ENCODE data around the gene ARHGAP31. TPM values are rescaled to one million over a fixed set of nuclear protein-coding genes. Genes with fewer than 3 reads are reported as not detected.

The ARHGAP31 gene
- total and polyA plus RNA-seq, 2 experiments from 2014 or later: 1.2 to 4.3 TPM

GRCh38 chr3:119302697-119303551 is 8.7 kb downstream of the ARHGAP31 start:
- H3K27me3 Mint-ChIP-seq (ENCODE audit: insufficient read depth, low read depth, poor library complexity): peaks cover 15% of the 10 kb centered on the region
- H3K36me3 ChIP-seq (ENCODE audit: insufficient read depth): no peaks in the 10 kb centered on the region
- no peaks in the 10 kb centered on the region for H3K27me3 ChIP-seq (ENCODE audit: insufficient read depth)
- H3K79me2 ChIP-seq (replicated peaks; ENCODE audit: insufficient read depth): no peaks in the 10 kb centered on the region
- DNase-seq (ENCODE audit: low spot score): no peak
- H3K36me3 Mint-ChIP-seq (ENCODE audit: low read depth): no peaks in the 10 kb centered on the region
- no peaks in the 10 kb centered on the region for H3F3A ChIP-seq (replicated peaks; ENCODE audit: low read depth)
- no peak overlapping the region for H3K4me3 Mint-ChIP-seq
- peaks cover 38% of the 10 kb centered on the region for H3K4me1 Mint-ChIP-seq
- peak overlapping the region; percentile 2 for H3K4me2 ChIP-seq
- TF ChIP-seq POLR2AphosphoS5 (IDR thresholded peaks at IDR 0.05; ENCODE audit: low read depth): no peak
- TF ChIP-seq ZNF462 (CRISPR knock-in tag; IDR thresholded peaks at IDR 0.05): 0 out of 2 replicates have a peak, but pooled peaks have one; percentile 29
- ATAC-seq: peak; percentile 82
- H3K4me1 ChIP-seq (ENCODE audit: insufficient read depth): peaks cover 36% of the 10 kb centered on the region
- no peaks in the 10 kb centered on the region for H3K9me3 Mint-ChIP-seq
- no peak overlapping the region for H3K27ac Mint-ChIP-seq
- no peaks in the 10 kb centered on the region for H4K20me1 ChIP-seq (replicated peaks; ENCODE audit: insufficient read depth)
- no peaks in the 10 kb centered on the region for H3K9me2 ChIP-seq (ENCODE audit: insufficient read depth)
- no peak overlapping the region for H3K4me3 ChIP-seq
- no peak overlapping the region for H3K27ac ChIP-seq (ENCODE audit: low read depth)
- no peak overlapping the region for H2AFZ ChIP-seq

- no peaks in the 10 kb centered on the region for H3F3A ChIP-seq (replicated peaks; ENCODE audit: low read depth)
- H2AFZ ChIP-seq: no peak overlapping the region
- Mint-ChIP-seq H3K36me3 (ENCODE audit: low read depth) (no peaks in the 10 kb centered on the region), H3K4me1 (peaks cover 30% of the 10 kb centered on the region), H3K27ac (no peak overlapping the region), H3K27me3 (ENCODE audit: insufficient read depth, low read depth, poor library complexity) (peaks cover 15% of the 10 kb centered on the region), H3K4me3 (no peak overlapping the region; the same call in 2 of the 3 replicates), H3K9me3 (no peaks in the 10 kb centered on the region)
- DNase-seq (ENCODE audit: low spot score): no peak
- H3K79me2 ChIP-seq (replicated peaks; ENCODE audit: insufficient read depth): no peaks in the 10 kb centered on the region
- no peak overlapping the region for H3K4me3 ChIP-seq
- no peaks in the 10 kb centered on the region for H4K20me1 ChIP-seq (replicated peaks; ENCODE audit: insufficient read depth)
- H3K4me1 ChIP-seq (ENCODE audit: insufficient read depth): peaks cover 23% of the 10 kb centered on the region
- ATAC-seq: no peak
- H3K27ac ChIP-seq (ENCODE audit: low read depth): no peak overlapping the region
- no peaks in the 10 kb centered on the region for H3K27me3 ChIP-seq (ENCODE audit: insufficient read depth)
- H3K9me2 ChIP-seq (ENCODE audit: insufficient read depth): no peaks in the 10 kb centered on the region
- no peak overlapping the region for H3K4me2 ChIP-seq
- no peaks in the 10 kb centered on the region for H3K36me3 ChIP-seq (ENCODE audit: insufficient read depth)
- no peak for TF ChIP-seq ZNF331 (CRISPR knock-in tag; IDR thresholded peaks at IDR 0.05; ENCODE audit: low read depth)
- no peak for TF ChIP-seq CREB1 (CRISPR knock-in tag; IDR thresholded peaks at IDR 0.05; ENCODE audit: low read depth)
- TF ChIP-seq NANOG (IDR thresholded peaks at IDR 0.05; ENCODE audit: borderline replicate concordance): no peak
- TF ChIP-seq JUNB (IDR thresholded peaks at IDR 0.05; ENCODE audit: unreplicated experiment): no peak
- no peak for TF ChIP-seq REST (IDR thresholded peaks at IDR 0.05; ENCODE audit: unreplicated experiment)
- TF ChIP-seq ETS1 (IDR thresholded peaks at IDR 0.05): no peak
- TF ChIP-seq STAT1 (IDR thresholded peaks at IDR 0.05; ENCODE audit: unreplicated experiment): no peak
- TF ChIP-seq EZH2phosphoT487 (IDR thresholded peaks at IDR 0.05; ENCODE audit: unreplicated experiment): no peak
These were observed 10.1 kb downstream of the ARHGAP31 start for GRCh38 chr3:119304201-119304713.

Measured in GM23338 (cell line).